ENCODE data around the gene JMJD7.

Gene JMJD7

GRCh38 chr15:41887161-41887560 is 59.3 kb downstream of the JMJD7 start:
- DNase-seq = no peak

Measured in activated effector memory CD4-positive, alpha-beta T cell treated with anti-CD3 and anti-CD28 coated beads, Interleukin-2, amount 50 U/mL, for 16 hours (primary cell).